ENCODE measurements around the gene APCS.

APCS gene

GRCh38 chr1:159632922-159633321, 45.3 kb downstream of the APCS start:
- TF ChIP-seq REST (IDR thresholded peaks at IDR 0.05; ENCODE audit: low read depth) (no peak), ZBTB7A (IDR thresholded peaks at IDR 0.05; ENCODE audit: low read depth) (no peak), FOXM1 (IDR thresholded peaks at IDR 0.05; ENCODE audit: borderline replicate concordance, low read depth) (no peak)
